Measurements from ENCODE around the gene ZNF468.
"Not testable (repeated sequence)": the region's sequence is repeated elsewhere in the genome, so short reads cannot be mapped to it uniquely, and the experiment has no call there.

Gene ZNF468

GRCh38 chr19:52857378-52858191, at the start of gene ZNF468:
Gene ZNF468, minus strand, starts transcription at chr19:52857619. Its CDS starts 3,347 bp downstream, at chr19:52854272.
- peak; percentile 1 for DNase-seq (ENCODE audit: extremely low spot score, insufficient read length, low read depth)
- peak; percentile 98 for FAIRE-seq

DNA sequence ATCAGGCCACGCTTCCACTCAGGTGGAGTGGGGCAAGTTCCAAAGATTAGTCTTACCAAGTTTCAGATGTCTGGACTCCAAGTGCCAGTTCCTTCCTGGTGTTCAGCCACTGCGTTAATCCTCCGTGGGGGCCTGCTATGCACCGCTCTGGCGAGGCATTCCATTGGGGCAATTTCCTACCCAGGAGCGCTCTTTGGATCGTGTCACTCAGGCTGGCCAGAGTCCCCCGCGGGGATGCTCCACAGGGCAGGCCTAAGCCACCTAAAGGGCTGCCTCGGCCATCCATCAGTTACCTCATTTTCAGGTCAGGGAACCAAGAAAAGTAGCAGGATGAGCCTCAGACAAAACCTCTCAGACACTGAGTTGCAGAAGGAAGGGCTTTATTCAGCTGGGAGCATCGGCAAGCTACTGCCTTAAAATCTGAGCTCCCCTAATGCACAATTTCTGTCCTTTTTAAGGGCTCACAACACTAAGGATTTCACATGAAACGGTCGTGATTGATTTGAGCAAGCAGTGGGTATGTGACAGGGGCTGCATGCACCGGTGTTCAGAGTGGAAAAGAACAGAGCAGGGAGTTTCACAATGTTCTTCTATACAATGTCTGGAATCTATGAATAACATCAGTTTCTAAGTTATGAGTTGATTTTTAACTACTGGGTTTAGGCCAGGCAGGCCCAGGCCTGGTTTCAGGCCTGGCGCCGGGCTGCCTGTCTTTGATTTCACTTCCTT, 46.8 kb upstream of the ZNF468 start:
- FAIRE-seq; DNase-seq (ENCODE audit: extremely low spot score, insufficient read length, low read depth): not testable (repeated sequence)

DNA sequence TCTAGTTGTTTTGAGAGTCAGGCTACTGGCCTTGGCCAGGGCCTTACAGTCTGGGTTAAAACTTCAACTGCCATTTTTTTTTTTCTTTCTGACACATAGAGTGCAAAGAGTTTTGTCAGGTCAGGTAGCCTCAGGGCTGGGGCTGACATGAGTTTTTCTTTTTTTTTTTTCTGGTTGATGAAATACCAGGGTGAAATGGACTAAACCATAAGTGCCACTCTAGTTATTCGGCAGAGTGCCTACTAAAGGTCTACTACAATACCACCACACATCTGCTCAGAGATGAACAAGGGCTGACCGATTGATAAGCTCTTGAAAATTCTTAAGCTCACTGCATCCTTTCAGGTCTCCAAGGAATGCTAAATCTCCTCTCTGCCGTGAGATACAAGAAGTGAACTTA, 44.4 kb upstream of the ZNF468 start:
- FAIRE-seq: no peak
- no peak for DNase-seq (ENCODE audit: extremely low spot score, insufficient read length, low read depth)

DNA sequence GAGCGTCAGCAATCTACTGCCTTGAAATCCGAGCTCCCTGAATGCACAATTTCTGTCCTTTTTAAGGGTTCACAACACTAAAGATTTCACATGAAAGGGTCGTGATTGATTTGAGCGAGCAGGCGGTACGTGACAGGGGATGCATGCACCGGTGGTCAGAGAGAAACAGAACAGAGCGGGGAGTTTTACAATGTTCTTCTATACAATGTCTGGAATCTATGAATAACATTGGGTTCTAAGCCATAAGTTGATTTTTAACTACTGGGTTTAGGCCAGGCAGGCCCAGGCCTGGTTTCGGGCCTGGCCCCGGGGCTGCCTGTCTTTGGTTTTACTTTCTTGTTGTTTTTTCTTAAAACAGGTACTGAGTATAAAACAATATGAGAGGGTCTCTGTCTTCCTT, 41.2 kb upstream of the ZNF468 start:
- FAIRE-seq; DNase-seq (ENCODE audit: extremely low spot score, insufficient read length, low read depth): not testable (repeated sequence)

GRCh38 chr19:52898101-52898500, 40.7 kb upstream of the ZNF468 start:
- FAIRE-seq: no peak

DNA sequence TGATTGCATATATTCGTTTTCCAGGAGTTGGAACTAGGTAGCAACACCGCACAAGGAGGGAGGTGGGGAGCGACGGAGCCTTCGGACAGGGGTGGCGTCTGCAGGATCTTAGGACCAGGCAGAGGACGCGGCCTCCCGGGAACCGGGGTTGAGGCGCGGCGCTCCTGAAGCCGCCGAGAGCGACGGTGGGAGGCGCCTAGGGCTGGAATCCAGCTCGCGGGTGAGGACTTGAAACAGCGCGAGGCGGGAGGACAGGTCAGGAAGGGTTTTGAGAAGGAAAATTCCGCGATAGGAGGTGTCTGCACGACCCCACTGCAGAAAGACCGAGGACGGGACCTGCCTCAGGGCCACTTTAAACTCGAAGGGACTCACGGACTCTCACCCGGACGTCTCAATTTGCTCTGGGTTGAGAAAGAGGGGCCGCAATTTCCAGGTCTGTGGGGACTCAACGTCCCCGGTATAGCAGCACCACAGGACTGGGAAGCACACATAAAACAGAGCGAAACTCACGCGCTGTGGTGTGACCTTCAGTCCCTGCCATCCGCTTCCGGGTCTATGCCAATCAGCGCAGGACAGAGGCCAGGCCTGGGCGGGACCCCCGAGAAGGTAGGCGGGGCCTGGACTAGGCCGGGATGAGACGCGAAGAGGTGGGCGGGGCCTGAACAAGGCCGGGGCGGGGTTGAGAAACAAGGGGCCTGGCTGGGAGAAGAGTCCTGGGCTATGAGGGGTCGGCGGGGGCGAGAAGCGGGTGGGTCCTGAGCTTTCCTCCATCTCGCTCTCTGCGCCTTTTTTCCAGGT, 39.9 kb upstream of the ZNF468 start, which contains the start of gene ZNF320:
Gene ZNF320, minus strand, starts transcription at position 498 of the 798 bp plus-strand sequence. CDS start 7,380 bp downstream, outside the sequence.
- peak; percentile 60 for DNase-seq (ENCODE audit: extremely low spot score, insufficient read length, low read depth)

More at GRCh38 chr19:52898101-52898500, 40.7 kb upstream of the ZNF468 start:
- no peak for DNase-seq (ENCODE audit: extremely low spot score, insufficient read length, low read depth)

GRCh38 chr19:52896431-52897137, 39.2 kb upstream of the ZNF468 start:
- no peak for DNase-seq (ENCODE audit: extremely low spot score, insufficient read length, low read depth)
- no peak for FAIRE-seq

More for the DNA sequence above, 39.9 kb upstream of the ZNF468 start, which contains the start of gene ZNF320:
- FAIRE-seq: peak; percentile 90

DNA sequence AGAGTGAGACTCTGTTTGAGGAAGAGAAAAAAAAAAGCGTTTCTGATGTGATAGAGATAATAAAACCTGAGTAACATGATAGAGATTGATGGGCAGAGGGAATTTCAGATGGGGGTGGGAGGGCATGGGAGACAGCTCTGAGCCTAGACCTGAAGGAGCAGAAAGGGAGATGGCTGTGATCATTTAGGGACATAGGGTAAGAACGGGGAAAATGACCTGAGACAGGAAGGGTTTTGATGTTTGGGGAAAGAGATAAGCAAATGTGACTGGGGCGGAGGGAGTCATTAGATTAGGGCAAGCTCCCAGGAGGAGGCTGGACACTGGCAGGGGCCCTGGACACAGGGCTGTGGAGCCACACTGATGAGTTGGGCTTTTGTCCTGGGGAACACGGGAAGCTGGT, 33.9 kb upstream of the ZNF468 start:
- DNase-seq (ENCODE audit: extremely low spot score, insufficient read length, low read depth) (no peak), FAIRE-seq (no peak)

DNA sequence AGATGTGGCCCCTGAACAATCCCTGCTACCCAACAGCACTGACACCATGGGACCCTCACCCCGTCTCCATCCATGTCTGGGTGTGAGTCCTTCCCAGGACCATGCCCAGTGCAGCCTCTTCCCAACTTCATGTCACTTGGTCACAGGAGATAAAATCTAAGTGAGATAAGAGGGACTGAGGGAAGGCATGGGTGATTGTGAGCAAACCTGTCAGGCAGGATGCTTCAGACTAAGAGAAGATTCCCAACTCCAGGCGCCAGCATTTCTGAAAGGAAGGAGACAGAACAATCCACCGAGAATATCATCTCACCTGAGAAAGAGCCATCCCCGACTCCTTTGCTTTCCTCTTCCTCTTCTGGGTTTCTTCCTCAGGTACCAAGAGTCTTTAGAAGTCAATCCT, 32.5 kb upstream of the ZNF468 start:
- DNase-seq (ENCODE audit: extremely low spot score, insufficient read length, low read depth) (no peak), FAIRE-seq (no peak)

DNA sequence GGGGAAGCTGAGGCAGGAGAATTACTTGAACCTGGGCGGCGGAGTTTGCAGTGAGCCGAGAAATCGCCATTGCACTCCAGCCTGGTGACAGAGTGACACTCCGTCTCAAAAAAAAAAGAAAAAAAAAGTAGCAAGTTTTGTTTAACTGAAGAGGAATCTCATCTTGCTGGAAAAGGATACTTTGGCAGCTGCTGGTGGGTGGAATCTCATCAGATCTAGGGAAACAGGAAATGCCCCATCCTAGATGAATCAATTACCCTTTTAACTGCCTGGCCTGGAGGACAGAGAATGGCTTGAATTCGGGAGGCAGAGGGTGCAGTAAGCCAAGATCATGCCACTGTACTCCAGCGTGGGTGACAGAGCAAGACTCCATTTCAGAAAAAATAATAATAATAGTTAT, 31.7 kb upstream of the ZNF468 start:
- no peak for DNase-seq (ENCODE audit: extremely low spot score, insufficient read length, low read depth)
- no peak for FAIRE-seq

GRCh38 chr19:52880895-52881389, 23.5 kb upstream of the ZNF468 start:
- FAIRE-seq (no peak), DNase-seq (ENCODE audit: extremely low spot score, insufficient read length, low read depth) (no peak)

DNA sequence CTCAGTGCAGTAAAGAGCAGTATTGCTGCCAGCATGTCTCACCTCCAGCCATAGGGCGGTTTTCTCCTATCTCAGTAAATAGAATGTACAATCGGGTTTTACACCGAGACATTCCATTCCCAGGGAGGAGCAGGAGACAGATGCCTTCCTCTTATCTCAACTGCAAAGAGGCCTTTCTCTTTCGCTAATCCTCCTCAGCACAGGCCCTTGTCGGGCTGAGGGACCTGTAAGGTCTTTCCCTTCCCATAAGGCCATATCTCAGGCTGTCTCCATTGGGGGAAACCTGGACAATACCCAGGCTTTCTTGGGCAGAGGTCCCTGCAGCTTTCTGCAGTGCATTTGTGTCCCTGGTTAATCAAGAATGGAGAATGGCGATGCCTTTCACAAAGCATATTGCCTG, 15.6 kb upstream of the ZNF468 start:
- DNase-seq (ENCODE audit: extremely low spot score, insufficient read length, low read depth); FAIRE-seq: not testable (repeated sequence)

DNA sequence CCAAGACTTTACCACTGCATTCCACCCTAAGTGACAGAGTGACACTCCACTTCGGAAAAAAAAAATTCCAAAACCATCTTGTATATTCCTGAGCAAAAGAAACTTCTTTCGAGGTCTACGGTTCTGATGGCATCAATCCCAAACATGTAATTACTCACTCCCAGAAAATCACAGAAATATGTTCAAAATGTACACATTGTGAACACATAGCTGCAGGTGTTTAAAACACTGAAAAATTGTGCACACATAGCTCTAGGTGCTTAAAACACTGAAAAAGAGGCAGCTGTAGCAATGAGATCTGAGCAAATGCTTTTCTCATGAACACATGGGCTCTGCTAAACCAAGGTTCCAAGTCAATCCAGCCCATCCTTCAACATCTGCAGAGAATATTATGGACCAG, 14.0 kb upstream of the ZNF468 start:
- DNase-seq (ENCODE audit: extremely low spot score, insufficient read length, low read depth): no peak
- no peak for FAIRE-seq

- not testable (repeated sequence) for DNase-seq (ENCODE audit: extremely low spot score, insufficient read length, low read depth); FAIRE-seq
Observed at GRCh38 chr19:52868031-52868430, 10.6 kb upstream of the ZNF468 start.

DNA sequence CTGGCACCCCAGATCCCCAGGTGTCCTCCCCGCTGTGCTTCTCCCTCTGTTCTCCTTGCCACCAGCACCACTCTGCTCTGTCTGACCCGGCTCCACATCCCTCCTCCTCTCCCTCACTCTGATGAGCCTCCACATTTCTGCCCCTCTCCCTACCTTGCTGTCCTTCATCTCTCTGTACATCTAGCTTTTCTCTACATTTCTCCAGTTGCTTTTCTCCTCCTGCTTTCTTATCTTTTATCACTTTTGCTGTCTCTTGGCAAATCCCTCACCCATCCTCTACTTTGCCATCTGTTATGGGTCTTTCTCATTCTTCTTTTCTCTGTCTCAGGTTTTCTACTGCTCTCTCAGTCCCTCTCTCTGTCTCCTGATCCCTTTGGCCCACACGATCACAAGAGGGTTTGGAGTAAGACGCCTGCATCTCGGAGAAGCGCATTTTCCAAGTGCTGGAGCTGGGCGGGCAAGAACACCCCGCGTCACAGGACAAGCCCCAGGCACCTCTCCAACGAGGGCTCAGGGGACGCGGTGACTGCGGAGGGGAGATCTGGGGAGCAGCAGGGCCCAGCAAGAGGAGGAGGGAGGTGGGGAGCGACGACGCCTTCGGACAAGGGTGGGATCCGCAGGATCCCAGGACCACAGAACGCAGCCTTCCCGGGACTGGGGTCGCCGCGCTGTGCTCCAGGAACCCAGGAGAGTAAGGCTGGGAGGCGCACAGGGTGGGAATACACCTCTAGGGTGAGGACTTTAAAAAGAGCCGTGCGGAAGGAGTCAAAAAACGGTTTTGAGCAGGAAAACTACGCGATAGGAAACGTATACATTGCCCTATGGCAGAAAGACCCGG, 660 bp downstream of the ZNF468 start:
- FAIRE-seq; DNase-seq (ENCODE audit: extremely low spot score, insufficient read length, low read depth): not testable (repeated sequence)

DNA sequence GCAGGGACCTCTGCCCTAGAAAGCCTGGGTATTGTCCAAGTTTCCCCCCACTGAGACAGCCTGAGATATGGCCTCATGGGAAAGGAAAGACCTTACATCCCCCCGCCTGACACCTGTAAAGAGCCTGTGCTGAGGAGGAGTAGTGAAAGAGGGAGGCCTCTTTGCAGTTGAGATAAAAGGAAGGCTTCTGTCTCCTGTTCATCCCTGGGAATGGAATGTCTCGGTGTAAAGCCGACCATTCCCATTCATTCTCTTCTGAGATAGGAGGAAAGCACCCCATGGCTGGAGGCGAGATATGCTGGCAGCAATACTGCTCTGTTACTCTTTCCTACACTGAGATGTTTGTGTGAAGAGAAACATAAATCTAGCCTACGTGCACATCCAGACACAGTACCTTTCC, 10.1 kb downstream of the ZNF468 start:
- DNase-seq (ENCODE audit: extremely low spot score, insufficient read length, low read depth); FAIRE-seq: not testable (repeated sequence)

DNA sequence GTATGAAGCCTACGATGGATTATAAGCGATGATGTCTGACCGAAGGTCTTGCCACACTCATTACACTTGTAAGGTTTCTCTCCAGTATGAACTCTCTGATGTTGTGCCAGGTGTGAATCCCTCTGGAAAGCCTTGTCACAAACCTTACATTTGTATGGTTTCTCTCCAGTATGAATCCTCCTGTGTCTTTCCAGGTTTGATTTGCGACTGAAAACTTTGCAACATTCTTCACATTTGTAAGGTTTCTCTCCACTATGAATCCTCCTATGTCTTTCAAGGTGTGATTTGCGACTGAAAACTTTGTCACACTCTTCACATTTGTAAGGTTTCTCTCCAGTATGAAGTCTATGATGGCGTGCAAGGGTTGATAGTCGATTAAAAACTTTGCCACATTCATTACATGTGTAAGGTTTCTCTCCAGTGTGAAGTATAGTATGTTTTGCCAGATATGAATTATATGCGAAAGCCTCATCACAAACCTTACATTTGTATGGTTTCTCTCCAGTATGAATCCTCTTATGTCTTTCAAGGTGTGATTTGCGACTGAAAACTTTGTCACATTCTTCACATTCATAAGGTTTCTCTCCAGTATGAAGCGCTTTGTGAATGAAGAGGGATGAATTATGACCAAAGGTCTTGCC, 16.5 kb downstream of the ZNF468 start:
- DNase-seq (ENCODE audit: extremely low spot score, insufficient read length, low read depth); FAIRE-seq: not testable (repeated sequence)

DNA sequence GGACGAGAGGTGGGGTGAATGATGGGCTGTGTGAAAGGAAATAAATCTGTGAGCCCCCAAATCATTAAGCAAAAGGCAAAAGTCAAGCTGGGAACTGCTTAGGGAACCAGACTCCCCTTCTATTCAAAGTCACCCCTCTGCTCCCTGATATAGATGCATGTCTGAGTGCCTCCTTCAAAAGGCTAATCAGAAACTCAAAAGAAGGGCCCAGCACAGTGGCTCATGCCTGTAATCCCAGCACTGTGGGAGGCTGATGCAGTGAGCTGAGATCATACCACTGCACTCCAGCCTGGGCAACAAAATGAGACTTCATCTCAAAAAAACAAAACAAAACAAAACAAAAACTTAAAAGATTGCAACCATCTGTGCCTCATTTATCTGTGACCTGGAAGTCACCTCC, 23.1 kb downstream of the ZNF468 start:
- not testable (repeated sequence) for FAIRE-seq; DNase-seq (ENCODE audit: extremely low spot score, insufficient read length, low read depth)

Measured in GM18507 (cell line).